Natural killer cell (primary cell): ENCODE data around the gene FAM162B. TPM values are rescaled to one million over a fixed set of nuclear protein-coding genes. Genes with fewer than 3 reads are reported as not detected.
"Not testable (repeated sequence)": the region's sequence is repeated elsewhere in the genome, so short reads cannot be mapped to it uniquely, and the experiment has no call there.

Source experiments
- ATAC-seq, 3 donors: fragments of 150-1000 bp in 2 of 3; fragments of 200-7000 bp in 1 of 3; cut with Tn5 transposase; 1 replicate in 1 of 3; 2 replicates in 2 of 3; pipeline ENCODE4 v1.10.0; 2021; ENCODE audit warnings: mild to moderate bottlenecking in 2 of 3, moderate library complexity in 2 of 3
- DNase-seq, 2 donors: peaks; one replicate each; pipeline versions ENCODE4 v3.0.0 to v3.0.0-alpha.2; 2013 to 2021; ENCODE audit warnings: mixed read lengths in 1 of 2
- H3K27ac ChIP-seq: one replicate; pipeline ENCODE4 v1.5.1; 2013; ENCODE audit warnings: mild to moderate bottlenecking, low read length
- H3K27me3 ChIP-seq: one replicate; pipeline ENCODE4 v1.6.1; 2013; ENCODE audit warnings: low read length; ENCODE audit not compliant: control insufficient read depth, insufficient read depth
- H3K36me3 ChIP-seq: one replicate; pipeline ENCODE4 v1.6.1; 2013; ENCODE audit warnings: low read length; ENCODE audit not compliant: control insufficient read depth, insufficient read depth
- H3K4me1 ChIP-seq: one replicate; pipeline ENCODE4 v1.6.1; 2013; ENCODE audit warnings: low read length; ENCODE audit not compliant: control insufficient read depth, insufficient read depth
- H3K4me3 ChIP-seq: one replicate; pipeline ENCODE4 v1.5.1; 2013; ENCODE audit warnings: low read length
- H3K9me3 ChIP-seq: one replicate; pipeline ENCODE4 v1.6.1; 2013; ENCODE audit warnings: low read length; ENCODE audit not compliant: control insufficient read depth, insufficient read depth
- H3K27ac Mint-ChIP-seq, 2 donors: one replicate each; pipeline ENCODE4 v1.8.0; 2022; ENCODE audit warnings: mild to moderate bottlenecking in 2 of 2, mixed read lengths in 2 of 2, moderate library complexity in 1 of 2
- H3K27me3 Mint-ChIP-seq, 2 donors: one replicate each; pipeline ENCODE4 v1.8.0; 2022; ENCODE audit warnings: low read depth in 2 of 2, mixed read lengths in 2 of 2
- H3K36me3 Mint-ChIP-seq: one replicate; pipeline ENCODE4 v1.8.0; 2022; ENCODE audit warnings: mixed read lengths
- H3K4me1 Mint-ChIP-seq, 2 donors: one replicate each; pipeline ENCODE4 v1.8.0; 2022; ENCODE audit warnings: mixed read lengths in 2 of 2
- H3K4me3 Mint-ChIP-seq: one replicate; pipeline ENCODE4 v1.8.0; 2022; ENCODE audit warnings: mild to moderate bottlenecking, moderate library complexity, mixed read lengths
- H3K9me3 Mint-ChIP-seq, 2 donors: one replicate each; pipeline ENCODE4 v1.8.0; 2022; ENCODE audit warnings: mixed read lengths in 2 of 2
- CTCF ChIP-seq: fragments of 200-600 bp; IDR thresholded peaks from one replicate; pipeline ENCODE4 v1.8.0; 2022; ENCODE audit warnings: antibody characterized with exemption
- WGBS: methylation state at CpG from one replicate; pipeline ENCODE4 v1.1.7; 2013; ENCODE audit warnings: missing lambda C conversion rate; ENCODE audit not compliant: insufficient coverage; 5-methylcytosine and 5-hydroxymethylcytosine counted together
- intact Hi-C: fragments of 100-400 bp; cut with micrococcal nuclease; formaldehyde crosslinking; loops from one replicate; pipeline ENCODE4 v1.14.2; 2022
- total RNA-seq, 4 donors: library from RNA; stranded (reverse); fragments of 120-200 nt in 1 of 4; gene quantifications; one replicate each; pipeline versions ENCODE4 v1.2.3 to v1.2.4, GENCODE V29; 2013 to 2022

FAM162B gene
- total RNA-seq, 3 donors from 2014 or later (not counting 1 experiment from before 2014, with no cell fraction given) = not detected

- H3K27me3 ChIP-seq = no peaks in the 10 kb centered on the region
- no peak overlapping the region for H3K4me3 ChIP-seq
- H3K27me3 Mint-ChIP-seq = no peaks in the 10 kb centered on the region
- no peak overlapping the region for H3K4me3 Mint-ChIP-seq
- H3K36me3 Mint-ChIP-seq = peaks cover 14% of the 10 kb centered on the region
- H3K27ac ChIP-seq = no peak overlapping the region
- H3K36me3 ChIP-seq = no peaks in the 10 kb centered on the region
- DNase-seq = no peak
- no peak overlapping the region for H3K27ac Mint-ChIP-seq
- no peak for TF ChIP-seq CTCF
- intact Hi-C loops = no loop called here
- WGBS = 60% methylated on average over 1 of the region's 1 CpG
- H3K4me1 Mint-ChIP-seq = no peaks in the 10 kb centered on the region
- no peaks in the 10 kb centered on the region for H3K4me1 ChIP-seq
- peaks cover 5 to 18% of the 10 kb centered on the region in 2 donors for H3K9me3 Mint-ChIP-seq
- no peaks in the 10 kb centered on the region for H3K9me3 ChIP-seq
- ATAC-seq = no peak
Measured at GRCh38 chr6:116741571-116741970, 23.9 kb downstream of the FAM162B start.

GRCh38 chr6:116740486-116740885, 25.0 kb downstream of the FAM162B start:
- H3K4me3 Mint-ChIP-seq, H3K4me3 ChIP-seq, DNase-seq, H3K4me1 Mint-ChIP-seq, H3K27ac Mint-ChIP-seq, ATAC-seq, H3K27me3 ChIP-seq, H3K4me1 ChIP-seq, H3K27me3 Mint-ChIP-seq, H3K9me3 ChIP-seq, H3K27ac ChIP-seq, H3K36me3 ChIP-seq, intact Hi-C loops: not testable (repeated sequence)
- peaks cover 5 to 22% of the 10 kb centered on the region in 2 donors for H3K9me3 Mint-ChIP-seq
- 100% methylated on average over 2 of the region's 3 CpGs for WGBS
- peaks cover 25% of the 10 kb centered on the region for H3K36me3 Mint-ChIP-seq

GRCh38 chr6:116737004-116737403, 28.5 kb downstream of the FAM162B start:
- TF ChIP-seq CTCF = no peak
- Mint-ChIP-seq H3K27me3 (no peaks in the 10 kb centered on the region), H3K9me3 (peaks cover 4 to 15% of the 10 kb centered on the region in 2 donors), H3K36me3 (peaks cover 33% of the 10 kb centered on the region), H3K4me1 (no peaks in the 10 kb centered on the region), H3K27ac (no peak overlapping the region), H3K4me3 (no peak overlapping the region)
- no peak overlapping the region for H3K27ac ChIP-seq
- WGBS = 95% methylated on average over 2 of the region's 3 CpGs
- peaks cover 19% of the 10 kb centered on the region for H3K36me3 ChIP-seq
- no peak for DNase-seq
- no peaks in the 10 kb centered on the region for H3K27me3 ChIP-seq
- no peaks in the 10 kb centered on the region for H3K4me1 ChIP-seq
- H3K4me3 ChIP-seq = no peak overlapping the region
- ATAC-seq = no peak
- intact Hi-C loops = no loop called here
- no peaks in the 10 kb centered on the region for H3K9me3 ChIP-seq

GRCh38 chr6:116730513-116730912, 35.0 kb downstream of the FAM162B start:
- DNase-seq = no peak
- intact Hi-C loops = no loop called here
- TF ChIP-seq CTCF = no peak
- Mint-ChIP-seq H3K4me3 (no peak overlapping the region), H3K4me1 (no peaks in the 10 kb centered on the region), H3K27ac (no peak overlapping the region), H3K9me3 (peaks cover 0 to under 1% of the 10 kb centered on the region in 2 donors), H3K27me3 (no peaks in the 10 kb centered on the region), H3K36me3 (peaks cover 19% of the 10 kb centered on the region)
- H3K4me3 ChIP-seq = no peak overlapping the region
- no peaks in the 10 kb centered on the region for H3K4me1 ChIP-seq
- H3K27ac ChIP-seq = no peak overlapping the region
- no peak for ATAC-seq
- peaks cover 55% of the 10 kb centered on the region for H3K36me3 ChIP-seq
- no peaks in the 10 kb centered on the region for H3K27me3 ChIP-seq
- no peaks in the 10 kb centered on the region for H3K9me3 ChIP-seq
